GM23248 (cell line): ENCODE data around the gene MKLN1. TPM values are rescaled to one million over a fixed set of nuclear protein-coding genes. Genes with fewer than 3 reads are reported as not detected.
A peak's percentile ranks its signal among the peaks of the same experiment; 100 is the strongest.

Experiments
- DNase-seq: peaks from one replicate; pipeline ENCODE4 v3.0.0-alpha.2; 2015
- H2AFZ ChIP-seq: fragments of 200-600 bp; sonication (generic); 2 replicates; pipeline ENCODE4 v1.6.1; 2016; ENCODE audit warnings: antibody characterized with exemption
- H3F3A ChIP-seq: fragments of 200-600 bp; sonication (generic); 2 replicates; pipeline ENCODE4 v1.6.1; 2016; ENCODE audit warnings: mild to moderate bottlenecking, antibody characterized with exemption, mixed run types; ENCODE audit not compliant: insufficient read depth
- H3K27ac ChIP-seq: fragments of 200-600 bp; sonication (generic); 2 replicates; pipeline ENCODE4 v1.5.1; 2016; ENCODE audit warnings: mild to moderate bottlenecking
- H3K27me3 ChIP-seq: fragments of 200-600 bp; sonication (generic); replicated peaks from 2 replicates; pipeline ENCODE4 v1.6.1; 2016; ENCODE audit warnings: mild to moderate bottlenecking; ENCODE audit not compliant: insufficient read depth
- H3K36me3 ChIP-seq: fragments of 200-600 bp; sonication (generic); 2 replicates; pipeline ENCODE4 v1.6.1; 2016; ENCODE audit warnings: low read depth, mild to moderate bottlenecking
- H3K4me1 ChIP-seq: fragments of 200-600 bp; sonication (generic); 2 replicates; pipeline ENCODE4 v1.6.1; 2016; ENCODE audit warnings: mild to moderate bottlenecking; ENCODE audit not compliant: insufficient read depth
- H3K4me2 ChIP-seq: fragments of 200-600 bp; sonication (generic); one replicate; pipeline ENCODE4 v1.6.1; 2016; ENCODE audit warnings: mild to moderate bottlenecking; ENCODE audit not compliant: unreplicated experiment
- H3K4me3 ChIP-seq: fragments of 200-600 bp; sonication (generic); 2 replicates; pipeline ENCODE4 v1.5.1; 2016; ENCODE audit warnings: mild to moderate bottlenecking
- H3K79me2 ChIP-seq: fragments of 200-600 bp; sonication (generic); 2 replicates; pipeline ENCODE4 v1.6.1; 2016; ENCODE audit warnings: mild to moderate bottlenecking; ENCODE audit not compliant: insufficient read depth
- H3K9ac ChIP-seq: fragments of 200-600 bp; sonication (generic); 2 replicates; pipeline ENCODE4 v1.6.1; 2016; ENCODE audit warnings: mild to moderate bottlenecking
- H3K9me2 ChIP-seq: fragments of 200-600 bp; sonication (generic); 2 replicates; pipeline ENCODE4 v1.6.1; 2016; ENCODE audit warnings: mixed run types, mild to moderate bottlenecking, moderate library complexity; ENCODE audit not compliant: insufficient read depth
- H3K9me3 ChIP-seq: fragments of 200-600 bp; sonication (generic); one replicate; pipeline ENCODE4 v1.6.1; 2017; ENCODE audit warnings: low read depth
- H4K20me1 ChIP-seq: fragments of 200-600 bp; sonication (generic); 2 replicates; pipeline ENCODE4 v1.6.0; 2016; ENCODE audit not compliant: insufficient read depth
- EZH2 ChIP-seq: fragments of 200-600 bp; sonication (generic); IDR thresholded peaks from 2 replicates; pipeline ENCODE4 v1.6.1; 2018; ENCODE audit warnings: antibody characterized with exemption, mild to moderate bottlenecking; ENCODE audit not compliant: insufficient read depth, poor library complexity, severe bottlenecking
- EZH2phosphoT487 ChIP-seq: fragments of 200-600 bp; sonication (generic); IDR thresholded peaks from 2 replicates; pipeline ENCODE4 v1.6.1; 2018; ENCODE audit warnings: antibody characterized with exemption, moderate library complexity, mild to moderate bottlenecking, low read depth; ENCODE audit not compliant: insufficient read depth
- WGBS, 2 experiments: methylation state at CpG; one replicate each; pipeline ENCODE4 v1.1.6; 2015 to 2017; ENCODE audit warnings: low lambda C conversion rate in 2 of 2, low coverage in 1 of 2; ENCODE audit errors: missing lambda C conversion rate in 2 of 2; 5-methylcytosine and 5-hydroxymethylcytosine counted together
- in situ Hi-C: fragments of 300-500 bp; cut with MboI; formaldehyde crosslinking; loops from 2 replicates; pipeline ENCODE4 v1.15.0; 2020
- polyA plus RNA-seq: library from polyadenylated mRNA; unstranded; fragments of >200 nt; fragmentation: Nextera tagmentation; extraction: Ambion mirVana; gene quantifications from 2 replicates; pipeline ENCODE4 v1.2.1, GENCODE V29; 2016
- total RNA-seq: library from RNA; depleted of rRNA; stranded (reverse); fragments of >200 nt; shearing (Covaris generic); gene quantifications from 2 replicates; pipeline ENCODE4 v1.2.3, GENCODE V29; 2014

MKLN1 gene
- total and polyA plus RNA-seq, 2 experiments from 2014 or later = 32.1 to 35.7 TPM

- DNase-seq = no peak
- TF ChIP-seq EZH2phosphoT487 = no peak
- no peak for TF ChIP-seq EZH2
- Histone ChIP-seq H3F3A (peaks cover 72% of the 10 kb centered on the region), H3K79me2 (no peaks in the 10 kb centered on the region), H3K4me3 (no peak overlapping the region), H2AFZ (no peak overlapping the region), H3K9ac (no peak overlapping the region), H3K4me2 (no peak overlapping the region), H3K9me2 (no peaks in the 10 kb centered on the region), H3K36me3 (no peaks in the 10 kb centered on the region), H4K20me1 (no peaks in the 10 kb centered on the region), H3K27ac (no peak overlapping the region), H3K9me3 (no peaks in the 10 kb centered on the region), H3K27me3 (no peaks in the 10 kb centered on the region), H3K4me1 (peaks cover 7% of the 10 kb centered on the region)
- in situ Hi-C loops = no loop called here
- WGBS, 2 experiments = 84 to 98% methylated on average over 1 of the region's 1 CpG
Observed at GRCh38 chr7:131487217-131487616, 159.5 kb downstream of the MKLN1 start.

DNA sequence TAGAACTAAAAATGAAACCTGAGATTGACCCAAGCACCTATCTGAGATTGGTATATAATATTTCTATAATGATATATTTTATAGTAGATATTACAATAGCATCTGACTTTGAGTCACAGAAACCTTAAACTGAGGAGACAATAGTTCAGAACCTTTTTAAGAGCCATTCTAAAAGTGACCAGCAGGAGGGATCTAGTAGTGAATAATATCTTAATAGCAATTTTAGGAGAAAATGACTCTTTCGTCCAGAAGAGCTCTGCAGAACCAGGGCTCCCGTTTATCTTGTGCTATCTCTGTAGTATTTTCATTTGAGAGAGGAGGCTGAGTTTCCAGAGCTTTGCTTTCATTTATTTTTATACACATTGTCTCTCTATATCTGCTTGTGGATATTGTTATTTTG is 160.7 kb downstream of the MKLN1 start:
- H2AFZ ChIP-seq = no peak overlapping the region
- 0 out of 2 replicates have a peak overlapping the region, but pooled peaks have one; percentile 25 for H3K27ac ChIP-seq
- no peaks in the 10 kb centered on the region for H3K36me3 ChIP-seq
- peaks cover 18% of the 10 kb centered on the region for H3K4me1 ChIP-seq
- H3F3A ChIP-seq = peaks cover 83% of the 10 kb centered on the region
- H3K9me3 ChIP-seq = no peaks in the 10 kb centered on the region
- H3K79me2 ChIP-seq = no peaks in the 10 kb centered on the region
- H3K9me2 ChIP-seq = no peaks in the 10 kb centered on the region
- TF ChIP-seq EZH2phosphoT487 (no peak), EZH2 (no peak)
- no peak overlapping the region for H3K4me3 ChIP-seq
- no peak overlapping the region for H3K9ac ChIP-seq
- no peak overlapping the region for H3K4me2 ChIP-seq
- H4K20me1 ChIP-seq = no peaks in the 10 kb centered on the region
- in situ Hi-C loops = no loop called here
- WGBS, 2 experiments = 93% methylated on average over 2 of the region's 2 CpGs
- DNase-seq = peak; percentile 57
- no peaks in the 10 kb centered on the region for H3K27me3 ChIP-seq

GRCh38 chr7:131489196-131489595 is 161.5 kb downstream of the MKLN1 start:
- Histone ChIP-seq H3K4me1 (peaks cover 26% of the 10 kb centered on the region), H4K20me1 (no peaks in the 10 kb centered on the region), H3K9ac (no peak overlapping the region), H3F3A (peaks cover 89% of the 10 kb centered on the region), H3K27me3 (no peaks in the 10 kb centered on the region), H3K36me3 (0 out of 2 replicates have a peak, but pooled peaks cover 5% of the 10 kb centered on the region), H2AFZ (no peak overlapping the region), H3K79me2 (no peaks in the 10 kb centered on the region), H3K4me2 (no peak overlapping the region), H3K4me3 (no peak overlapping the region), H3K9me2 (no peaks in the 10 kb centered on the region), H3K9me3 (no peaks in the 10 kb centered on the region), H3K27ac (no peak overlapping the region)
- DNase-seq = no peak
- 38 to 73% methylated on average over 1 of the region's 1 CpG for WGBS, 2 experiments
- in situ Hi-C loops = no loop called here
- TF ChIP-seq EZH2 = no peak
- TF ChIP-seq EZH2phosphoT487 = no peak

DNA sequence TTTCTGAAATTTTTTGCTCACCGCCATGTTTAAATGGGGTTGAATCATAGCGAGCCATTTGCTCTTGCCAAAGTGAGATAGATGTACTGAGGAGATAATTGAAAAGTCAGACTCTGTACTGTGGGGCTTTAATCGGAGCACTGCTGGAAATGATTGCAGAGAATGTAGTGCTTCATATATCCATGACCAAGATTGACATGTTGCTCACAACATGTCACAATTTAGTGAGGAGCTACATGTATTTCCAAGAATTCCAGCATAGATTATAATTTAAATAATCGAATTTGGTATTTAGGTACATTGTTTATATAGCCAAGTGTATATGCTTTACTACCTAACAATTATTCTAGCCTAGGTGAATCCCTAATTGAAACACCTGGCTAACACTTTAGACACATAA is 162.2 kb downstream of the MKLN1 start:
- Histone ChIP-seq H3K4me3 (no peak overlapping the region), H3K4me2 (no peak overlapping the region), H3K27ac (no peak overlapping the region), H2AFZ (no peak overlapping the region), H3K27me3 (no peaks in the 10 kb centered on the region), H3F3A (peaks cover 89% of the 10 kb centered on the region), H3K36me3 (peaks cover 10% of the 10 kb centered on the region; the same call in 1 of the 2 replicates), H4K20me1 (no peaks in the 10 kb centered on the region), H3K9ac (no peak overlapping the region), H3K9me3 (no peaks in the 10 kb centered on the region), H3K79me2 (no peaks in the 10 kb centered on the region), H3K9me2 (no peaks in the 10 kb centered on the region), H3K4me1 (peaks cover 27% of the 10 kb centered on the region)
- in situ Hi-C loops = no loop called here
- WGBS, 2 experiments = 97 to 99% methylated on average over 4 of the region's 4 CpGs
- TF ChIP-seq EZH2phosphoT487 (no peak), EZH2 (no peak)
- no peak for DNase-seq

DNA sequence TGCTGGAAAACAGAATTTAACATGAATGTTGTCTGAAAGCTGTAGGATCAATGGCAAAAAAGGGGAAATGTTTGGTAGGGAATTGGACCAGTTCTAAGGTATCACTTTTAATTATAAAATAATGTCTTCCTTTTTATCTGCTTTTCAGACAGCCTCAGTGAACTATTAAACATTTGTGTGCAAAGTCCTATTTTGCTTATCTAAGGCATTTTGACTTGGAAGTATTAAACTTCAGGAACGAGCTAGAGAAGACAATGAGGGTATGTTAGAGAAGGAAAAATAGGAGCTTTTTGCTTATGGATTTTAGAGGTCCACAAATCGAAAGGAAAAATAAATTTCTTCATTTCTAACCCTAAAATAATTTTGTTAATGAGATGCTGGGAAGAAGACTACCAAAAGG is 165.4 kb downstream of the MKLN1 start:
- in situ Hi-C loops = no loop called here
- Histone ChIP-seq H4K20me1 (no peaks in the 10 kb centered on the region), H3K4me1 (peaks cover 31% of the 10 kb centered on the region), H2AFZ (no peak overlapping the region), H3K9me2 (no peaks in the 10 kb centered on the region), H3K79me2 (no peaks in the 10 kb centered on the region), H3K36me3 (peaks cover 16% of the 10 kb centered on the region; the same call in 1 of the 2 replicates), H3K27me3 (no peaks in the 10 kb centered on the region), H3F3A (peaks cover 94% of the 10 kb centered on the region), H3K9ac (no peak overlapping the region), H3K4me2 (peak overlapping the region; percentile 8), H3K4me3 (no peak overlapping the region), H3K9me3 (no peaks in the 10 kb centered on the region), H3K27ac (peak overlapping the region; percentile 65)
- TF ChIP-seq EZH2 (no peak), EZH2phosphoT487 (no peak)
- DNase-seq = no peak
- 97 to 98% methylated on average over 2 of the region's 2 CpGs for WGBS, 2 experiments
